IPS-NIHi7 (cell line): ENCODE measurements around the gene LRRC51.
A peak's percentile ranks its signal among the peaks of the same experiment; 100 is the strongest.

Experiments used
- DNase-seq: peaks from one replicate; pipeline ENCODE4 v3.0.0; 2012; ENCODE audit warnings: mixed read lengths; ENCODE audit errors: extremely low spot score

Gene LRRC51

DNA sequence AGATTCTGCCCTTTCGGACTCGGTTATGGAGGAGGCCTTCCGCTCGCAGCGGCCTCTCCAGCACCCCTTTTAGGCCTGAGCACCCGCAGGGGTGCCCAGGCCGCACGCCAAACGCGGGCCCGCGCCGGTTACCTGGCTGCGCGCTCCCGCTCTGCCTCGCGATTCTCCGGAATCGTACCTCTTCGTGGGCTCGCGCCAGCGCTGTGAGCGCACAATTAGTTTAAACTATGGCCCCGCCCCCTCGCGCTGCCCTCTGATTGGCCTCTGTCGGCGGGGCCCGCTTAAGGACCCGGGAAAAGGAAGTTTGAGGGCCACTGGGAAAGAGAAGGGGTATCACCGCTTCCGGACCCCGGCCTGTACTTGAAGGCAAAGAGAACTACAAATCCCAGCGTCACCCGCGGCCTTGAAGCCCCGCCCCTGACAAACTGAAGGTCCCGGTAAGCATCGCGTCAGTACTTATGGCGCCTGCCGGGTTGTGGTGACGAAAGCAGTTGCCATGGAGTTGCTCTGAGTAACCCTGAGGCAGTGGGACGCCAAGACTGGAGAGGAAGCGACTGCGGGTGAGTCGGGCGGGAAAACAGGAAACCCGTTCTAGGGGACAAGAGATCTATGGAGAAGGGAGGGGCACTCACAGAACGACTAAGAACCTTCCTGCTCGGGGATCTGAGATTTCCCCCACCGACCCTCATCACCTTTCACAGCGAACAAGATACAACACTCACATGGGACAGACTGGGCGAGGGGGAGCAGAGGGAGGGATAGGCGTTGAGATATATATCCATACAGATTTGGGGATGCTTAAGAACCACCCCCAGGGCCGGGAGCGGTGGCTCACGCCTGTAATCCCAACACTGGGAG lies at the start of gene LRRC51, which contains the start of gene NUMA1:
TSS of gene LRRC51 (plus strand) at position 525 of the 858 bp plus-strand sequence. CDS start 8,234 bp downstream, outside the sequence.
TSS of gene NUMA1 (minus strand) at position 217 of the 858 bp plus-strand sequence. CDS start 44,599 bp downstream, outside the sequence.
- peak; percentile 91 for DNase-seq

DNA sequence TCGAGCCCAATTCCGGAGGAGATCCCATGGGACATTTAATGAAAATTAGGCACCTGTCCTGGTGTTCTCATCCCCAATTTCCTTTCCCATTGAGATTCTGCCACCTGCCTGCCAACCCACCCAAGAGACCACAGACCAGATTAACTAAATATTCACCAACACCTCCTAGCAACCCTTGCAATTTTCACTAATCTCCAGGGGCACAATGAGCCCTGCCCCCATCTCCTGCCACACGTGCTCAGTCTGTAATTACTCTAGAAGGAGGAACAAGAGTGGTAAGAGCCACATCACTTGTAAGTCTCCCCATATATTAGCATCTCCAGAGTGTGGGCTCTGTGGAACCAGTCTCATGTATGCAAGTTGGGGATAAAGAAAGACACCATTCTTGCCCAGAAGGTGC lies 44.0 kb upstream of the LRRC51 start:
- no peak for DNase-seq

DNA sequence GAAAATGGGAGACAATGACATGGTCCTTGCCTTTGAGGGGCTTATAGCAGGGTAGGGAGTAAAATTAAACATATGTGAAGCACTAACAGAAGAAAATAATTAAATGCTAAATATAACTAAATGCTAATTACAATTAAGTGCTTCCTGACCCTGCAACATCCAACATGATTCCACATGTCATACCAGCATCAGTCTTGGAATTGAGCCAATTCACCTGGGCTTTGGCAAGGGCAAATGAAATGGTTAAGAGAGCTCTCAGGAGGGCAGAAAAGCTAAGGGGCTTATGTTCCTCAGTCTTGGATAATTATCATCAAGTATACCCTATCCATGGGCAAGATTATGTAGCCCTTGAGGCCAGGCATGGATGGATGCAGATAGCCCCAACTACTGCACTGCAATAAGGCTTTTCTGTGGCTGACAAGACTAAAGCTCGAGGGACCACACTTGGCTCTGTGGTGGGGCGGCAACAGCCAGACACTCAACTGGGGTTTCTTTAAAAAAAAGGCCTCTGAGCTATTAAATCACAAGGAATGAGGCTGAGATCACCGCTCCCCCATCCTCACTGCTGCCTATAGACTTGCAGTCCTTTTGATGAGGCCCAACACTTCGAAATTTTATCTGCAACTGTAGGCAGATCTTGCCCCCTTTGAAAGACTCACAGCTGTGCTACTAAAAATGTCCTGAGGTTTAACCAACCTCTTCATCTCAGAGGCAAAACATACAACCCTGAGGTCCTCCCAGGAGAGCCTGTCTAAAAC lies 42.9 kb upstream of the LRRC51 start:
- DNase-seq, result no peak

DNA sequence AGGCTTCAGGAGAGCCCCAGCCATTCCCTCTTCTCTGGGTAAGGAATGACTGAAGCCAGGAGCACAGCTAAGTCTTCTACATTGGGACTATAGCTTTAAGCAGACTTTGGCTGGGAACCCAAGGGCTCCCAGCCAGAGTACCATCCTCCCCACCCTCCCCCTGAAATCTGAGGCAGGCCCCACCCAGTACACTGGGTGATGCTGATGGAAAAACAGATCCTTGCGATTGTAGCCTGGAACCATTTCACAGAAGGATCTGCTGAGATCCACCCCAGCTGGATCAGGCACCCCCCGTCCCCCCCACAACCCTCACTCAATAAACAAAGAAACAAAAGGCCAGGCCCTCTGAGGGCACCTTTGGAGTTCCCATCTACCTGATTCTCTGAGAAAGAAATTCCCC lies 42.2 kb upstream of the LRRC51 start:
- DNase-seq, result no peak

DNA sequence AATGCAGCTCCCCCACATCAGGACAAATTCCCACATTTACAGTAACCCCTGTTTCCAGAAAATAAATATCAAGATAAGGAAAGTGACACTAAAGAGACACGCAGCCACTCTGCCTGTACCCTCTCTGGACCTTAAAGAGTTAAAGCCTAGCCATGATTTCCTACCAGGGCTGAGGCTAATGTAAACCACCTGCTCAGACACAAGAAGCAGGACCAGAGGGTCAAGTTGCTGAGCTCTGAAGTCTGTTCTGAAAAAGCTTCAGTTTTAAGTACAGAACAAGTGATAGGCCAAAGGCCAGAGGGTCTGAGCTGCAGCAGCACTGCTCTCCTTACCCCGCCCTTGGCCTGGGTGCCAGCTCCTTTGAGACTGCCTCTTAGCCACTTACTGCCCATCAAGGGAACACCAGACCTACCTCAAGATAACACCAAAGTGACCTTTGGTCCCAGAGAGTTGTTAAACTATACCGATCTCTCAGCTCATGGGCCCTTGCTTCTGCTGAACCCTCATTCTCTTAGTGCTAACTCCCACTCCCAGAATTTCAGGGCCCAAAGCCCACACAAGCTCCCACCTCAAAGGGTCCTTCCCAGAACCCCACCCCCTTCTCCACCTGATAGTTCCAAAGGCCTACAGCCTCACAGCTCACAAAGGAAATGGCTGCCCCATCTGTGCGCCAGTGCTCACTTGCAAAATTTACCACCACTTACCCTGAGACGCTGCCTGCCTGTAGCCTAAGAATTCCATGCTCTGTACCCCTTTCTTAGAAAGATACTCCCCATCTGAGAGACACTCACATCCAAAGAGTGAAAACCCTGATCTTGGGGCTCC lies 41.4 kb upstream of the LRRC51 start:
- DNase-seq, result no peak

DNA sequence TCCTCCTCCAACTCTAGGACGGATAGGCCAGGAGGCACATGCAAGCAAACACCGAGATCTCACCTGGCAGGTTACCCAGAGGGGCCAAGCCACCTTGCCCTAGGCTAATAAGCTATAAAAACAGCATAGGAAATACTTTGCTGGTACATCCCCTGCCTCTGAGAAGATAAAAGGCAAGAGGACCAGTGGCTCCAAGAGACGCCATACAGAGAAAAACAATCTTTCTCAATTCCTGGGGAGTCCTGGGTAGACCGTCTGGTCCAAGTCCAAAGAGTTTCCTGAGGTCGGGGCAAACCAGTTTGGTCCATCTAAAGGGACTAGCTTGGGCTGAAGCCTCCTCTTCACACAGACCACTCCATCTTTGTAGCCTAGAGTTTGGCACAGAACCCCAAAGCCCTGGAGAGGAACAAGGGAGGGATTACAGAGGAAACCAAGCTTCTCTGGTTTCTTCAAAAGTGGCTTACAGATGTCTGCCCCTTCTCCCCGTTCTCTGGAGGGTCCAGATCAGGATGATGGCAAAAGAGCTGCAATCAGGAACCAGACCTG lies 40.7 kb upstream of the LRRC51 start:
- no peak for DNase-seq

DNA sequence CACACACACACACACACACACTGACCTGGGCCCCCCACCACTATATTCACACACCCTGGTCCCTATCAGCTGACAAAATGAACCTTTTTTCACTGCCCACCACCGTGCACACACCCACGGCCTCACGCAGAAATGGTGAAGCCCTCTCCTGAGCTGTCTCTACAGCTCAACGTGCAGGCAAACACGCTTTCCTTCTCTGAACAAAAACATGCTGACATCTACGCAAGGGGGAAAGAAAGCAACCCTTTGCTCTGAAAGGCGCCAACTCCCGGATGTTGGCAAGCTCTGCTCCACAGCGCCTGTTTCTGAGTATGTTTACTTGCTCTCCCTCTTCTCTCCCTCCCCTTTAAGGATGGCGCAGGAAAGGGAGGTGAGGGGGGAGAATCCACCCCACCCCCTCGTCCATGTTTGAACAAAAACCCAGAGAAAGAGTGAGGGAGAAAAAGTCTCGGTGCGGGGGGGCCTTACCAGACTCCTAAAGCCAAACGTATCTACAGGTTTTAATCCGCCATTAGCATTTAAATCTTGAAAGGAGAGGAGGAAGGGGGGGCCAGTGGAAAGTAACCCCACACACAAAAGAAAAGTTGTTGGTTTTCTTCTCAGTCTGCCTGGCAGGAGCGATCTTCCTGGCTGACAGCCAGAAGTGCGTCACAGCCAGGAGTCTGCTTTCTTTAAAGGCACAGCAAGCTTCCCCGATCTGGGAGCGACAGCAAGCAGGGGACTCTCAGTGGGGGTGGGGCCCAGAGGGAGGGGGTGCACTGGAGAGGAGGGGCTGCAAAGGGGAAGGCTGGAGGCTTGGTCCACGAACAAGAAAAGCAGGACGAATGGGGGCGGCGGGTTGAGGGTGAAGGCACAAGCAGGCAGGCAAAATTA lies 39.9 kb upstream of the LRRC51 start:
- DNase-seq, result peak; percentile 84

- DNase-seq, result peak; percentile 42
Measured at GRCh38 chr11:72041364-72042063, 39.1 kb upstream of the LRRC51 start.

DNA sequence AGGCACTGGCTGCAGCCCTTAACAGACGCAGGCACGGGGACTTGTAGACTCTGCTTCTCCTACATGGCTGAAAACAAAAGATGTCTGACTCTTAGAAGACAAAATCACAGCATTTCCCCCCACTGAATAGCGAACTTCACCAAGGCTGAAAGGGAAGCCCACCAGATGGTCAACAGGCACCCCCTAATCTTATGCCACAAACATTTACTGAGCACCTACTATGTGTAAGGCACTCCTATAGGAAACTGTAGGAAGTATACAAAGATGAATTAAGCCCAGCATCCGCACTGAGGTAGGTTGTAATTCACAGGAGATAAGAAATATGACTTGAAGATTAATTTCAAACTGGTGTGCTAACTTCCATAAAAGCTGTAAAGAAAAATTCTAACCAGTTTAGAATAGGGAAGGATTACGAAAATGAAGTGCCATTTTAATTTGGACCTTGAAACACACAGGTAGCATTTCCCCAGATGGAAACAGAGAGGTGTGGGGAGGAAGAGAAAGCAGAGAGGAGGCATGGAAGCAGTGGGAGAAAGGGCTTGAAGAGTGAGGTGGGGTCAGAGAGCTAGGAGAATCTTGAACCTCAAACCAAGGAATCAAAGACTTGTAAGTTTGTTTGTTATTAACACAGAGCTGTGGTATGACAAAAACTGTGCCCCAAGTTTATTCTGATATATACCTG lies 38.4 kb upstream of the LRRC51 start:
- no peak for DNase-seq

DNA sequence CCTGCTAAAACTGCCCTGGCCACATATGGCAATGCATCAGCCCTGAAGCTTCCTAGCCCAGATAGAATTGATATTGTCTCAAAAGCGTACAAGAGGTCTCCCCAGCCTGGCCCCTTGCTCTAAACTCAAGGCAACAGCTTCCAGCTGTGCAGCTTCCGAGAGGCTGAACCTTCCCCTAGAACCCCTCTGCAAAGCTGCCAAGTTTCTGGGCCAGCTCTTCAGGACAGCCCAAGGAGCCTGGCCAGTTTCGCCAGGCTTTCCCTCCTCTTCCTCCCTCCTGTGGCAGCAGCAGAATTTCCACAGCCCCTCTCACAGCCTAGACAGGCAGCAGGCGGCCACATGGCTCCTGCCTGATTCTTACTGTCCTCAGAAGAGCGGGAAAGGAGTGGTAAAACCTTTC lies 34.8 kb upstream of the LRRC51 start:
- no peak for DNase-seq

GRCh38 chr11:72048766-72049460 lies 31.7 kb upstream of the LRRC51 start:
- DNase-seq, result no peak

- no peak for DNase-seq
Measured at GRCh38 chr11:72058416-72059034, 22.1 kb upstream of the LRRC51 start.

DNA sequence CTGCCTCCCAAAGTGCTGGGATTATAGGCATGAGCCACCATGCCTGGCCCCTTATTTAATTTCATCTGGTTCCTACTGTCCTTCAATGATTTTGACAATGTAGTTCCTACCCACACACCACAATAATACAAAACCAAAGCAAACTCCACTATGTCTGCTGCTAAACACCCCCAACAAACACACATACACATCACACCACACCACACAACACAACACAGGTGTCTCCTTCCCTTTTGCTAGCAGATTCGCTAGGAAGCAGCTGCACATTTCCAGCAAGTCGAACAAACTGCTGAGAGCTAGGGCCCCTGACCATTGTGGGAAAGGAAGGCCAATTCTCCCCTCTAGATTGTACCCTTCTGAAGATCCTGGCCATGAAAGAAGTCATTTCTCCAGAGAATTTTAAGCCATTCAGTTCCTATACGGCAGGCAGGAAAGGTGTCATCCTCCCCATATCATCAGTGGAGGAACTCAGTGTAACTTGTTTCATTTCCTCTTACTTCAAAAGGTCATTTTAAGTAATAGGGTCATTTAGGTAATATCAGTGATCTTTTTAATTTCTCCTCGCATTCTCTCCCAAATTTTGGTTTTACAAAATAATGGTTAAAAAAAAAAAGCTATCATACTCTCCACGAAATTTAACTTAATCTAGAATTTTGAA lies 18.8 kb upstream of the LRRC51 start:
- DNase-seq, result no peak

GRCh38 chr11:72066855-72067254 lies 13.8 kb upstream of the LRRC51 start:
- no peak for DNase-seq

DNA sequence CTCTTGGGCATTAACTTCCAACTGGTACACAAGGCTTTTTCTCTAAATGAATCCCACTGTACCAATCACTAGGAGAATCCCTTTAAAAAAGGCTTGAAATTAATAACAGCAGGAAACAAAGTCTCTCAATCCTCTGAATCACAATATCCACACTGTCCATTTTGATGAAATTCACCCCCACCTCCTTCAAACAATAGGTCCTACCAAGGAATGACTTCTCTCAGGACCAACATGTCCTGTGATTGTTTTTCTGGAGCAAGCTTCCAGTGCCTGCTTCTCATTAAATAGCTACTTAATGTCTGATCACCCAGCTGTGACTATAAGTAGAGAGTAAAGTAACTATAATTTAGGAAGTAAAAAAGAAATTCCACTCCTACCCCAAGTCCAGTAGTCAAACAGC lies 13.4 kb upstream of the LRRC51 start:
- DNase-seq, result no peak

DNA sequence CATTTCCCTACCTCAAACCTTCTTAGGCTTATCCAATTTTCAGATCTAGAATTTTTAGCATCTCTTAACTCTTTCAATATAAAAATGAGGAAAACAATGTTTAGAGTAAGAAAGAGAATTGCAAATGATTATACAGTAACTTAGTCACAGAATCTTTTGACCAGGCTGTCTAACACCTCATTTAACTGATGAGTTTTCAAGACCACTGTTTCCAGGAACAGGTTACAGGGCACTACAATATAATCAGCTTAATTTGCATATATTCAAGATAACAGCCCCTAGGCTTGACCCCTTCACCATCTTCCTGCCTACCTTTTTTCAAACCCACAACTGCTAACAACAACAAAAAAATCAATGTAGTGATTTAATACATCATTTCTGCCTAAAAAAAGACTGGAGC lies 13.0 kb upstream of the LRRC51 start:
- no peak for DNase-seq

DNA sequence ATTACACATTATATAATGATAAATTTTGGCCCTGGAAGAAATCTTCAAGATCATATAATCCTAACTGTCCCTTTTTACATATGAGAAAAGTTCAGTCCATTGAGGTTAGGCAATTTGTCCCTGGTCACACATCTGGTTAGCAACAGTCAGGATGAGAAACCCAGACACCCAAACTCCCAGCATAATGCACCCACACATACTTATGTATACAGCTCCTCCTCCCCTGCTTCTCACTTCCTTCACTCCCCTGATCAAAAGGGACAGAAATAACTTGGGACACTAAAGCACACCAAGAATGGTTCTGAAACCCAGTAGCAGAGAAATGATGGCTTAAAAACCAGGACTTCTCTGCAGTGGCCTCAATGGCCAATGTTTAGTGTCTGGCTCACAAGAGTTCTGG lies 11.4 kb upstream of the LRRC51 start:
- no peak for DNase-seq

GRCh38 chr11:72069787-72070251 lies 10.8 kb upstream of the LRRC51 start:
- DNase-seq, result peak; percentile 35
